HCT116 (cell line): Measurements from ENCODE around the gene ARHGAP8.

Experiments used
- CTCF ChIP-seq, 3 experiments: fragments of 200-600 bp in 1 of 3; sonication (generic) in 1 of 3; IDR thresholded peaks in 2 of 3; conservative IDR thresholded peaks in 1 of 3; 2 replicates each; pipeline ENCODE4 v1.5.1; 2012 to 2017; ENCODE audit warnings: low read depth in 2 of 3, low read length in 2 of 3, antibody characterized with exemption in 1 of 3, borderline replicate concordance in 1 of 3, control low read depth in 1 of 3, mild to moderate bottlenecking in 1 of 3, mixed read lengths in 1 of 3, mixed run types in 1 of 3, moderate library complexity in 1 of 3; ENCODE audit not compliant: insufficient read depth in 1 of 3
- ELF1 ChIP-seq: IDR thresholded peaks from 2 replicates; pipeline ENCODE4 v1.6.1; 2012; ENCODE audit warnings: low read depth, borderline replicate concordance
- EZH2 ChIP-seq: fragments of 200-600 bp; sonication (generic); IDR thresholded peaks from 2 replicates; pipeline ENCODE4 v1.6.1; 2017; ENCODE audit warnings: antibody characterized with exemption, mixed run types
- RAD21 ChIP-seq: IDR thresholded peaks from 2 replicates; pipeline ENCODE4 v1.6.1; 2012; ENCODE audit warnings: low read depth, mild to moderate bottlenecking
- TF ChIP-seq, protein P1 (sequence below): IDR thresholded peaks from 2 replicates; pipeline ENCODE4 v1.6.1; 2011; ENCODE audit warnings: mild to moderate bottlenecking, low read length, moderate library complexity; ENCODE audit not compliant: insufficient replicate concordance; ENCODE audit errors: extremely low read depth

DNA sequence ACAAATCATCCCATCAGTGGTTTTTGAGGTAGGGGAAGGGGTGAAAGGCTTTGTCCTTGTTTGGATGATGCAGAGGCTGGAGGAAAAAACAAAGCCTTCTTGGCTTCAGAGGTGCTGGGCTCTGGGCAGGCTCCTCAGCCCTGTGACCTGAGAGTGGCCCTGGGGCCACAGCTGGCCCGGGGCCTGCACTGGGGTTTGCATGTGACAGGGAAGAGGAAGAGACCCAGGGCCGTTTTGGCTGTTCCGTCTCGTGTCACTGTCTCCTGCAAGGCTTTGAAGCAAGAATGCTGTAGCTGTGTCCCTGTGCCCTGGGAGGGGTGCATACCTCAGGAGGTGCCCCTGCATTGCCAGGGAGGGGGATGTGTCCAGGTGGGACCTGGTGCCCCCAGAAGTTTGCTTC, 12.6 kb downstream of the ARHGAP8 start:
- no peak for TF ChIP-seq CTCF (IDR thresholded peaks at IDR 0.05 in 2 of 3, conservative IDR thresholded peaks at IDR 0.05 in 1 of 3; ENCODE audit: borderline replicate concordance in 1 of 3, insufficient read depth in 1 of 3, low read depth in 2 of 3, low read length in 2 of 3)
- TF ChIP-seq EZH2 = no peak
- TF ChIP-seq, protein P1, sequence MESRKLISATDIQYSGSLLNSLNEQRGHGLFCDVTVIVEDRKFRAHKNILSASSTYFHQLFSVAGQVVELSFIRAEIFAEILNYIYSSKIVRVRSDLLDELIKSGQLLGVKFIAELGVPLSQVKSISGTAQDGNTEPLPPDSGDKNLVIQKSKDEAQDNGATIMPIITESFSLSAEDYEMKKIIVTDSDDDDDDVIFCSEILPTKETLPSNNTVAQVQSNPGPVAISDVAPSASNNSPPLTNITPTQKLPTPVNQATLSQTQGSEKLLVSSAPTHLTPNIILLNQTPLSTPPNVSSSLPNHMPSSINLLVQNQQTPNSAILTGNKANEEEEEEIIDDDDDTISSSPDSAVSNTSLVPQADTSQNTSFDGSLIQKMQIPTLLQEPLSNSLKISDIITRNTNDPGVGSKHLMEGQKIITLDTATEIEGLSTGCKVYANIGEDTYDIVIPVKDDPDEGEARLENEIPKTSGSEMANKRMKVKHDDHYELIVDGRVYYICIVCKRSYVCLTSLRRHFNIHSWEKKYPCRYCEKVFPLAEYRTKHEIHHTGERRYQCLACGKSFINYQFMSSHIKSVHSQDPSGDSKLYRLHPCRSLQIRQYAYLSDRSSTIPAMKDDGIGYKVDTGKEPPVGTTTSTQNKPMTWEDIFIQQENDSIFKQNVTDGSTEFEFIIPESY = no peak
- TF ChIP-seq RAD21 = no peak
- no peak for TF ChIP-seq ELF1
